Head of caudate nucleus (tissue), 42 donors: ENCODE measurements around the gene TEPSIN.
A peak's percentile ranks its signal among the peaks of the same experiment; 100 is the strongest.

ENCODE experiments used
- DNase-seq, 42 donors: peaks; one replicate each; pipeline versions ENCODE4 v3.0.0 to v3.0.0-alpha.2; 2020 to 2021; ENCODE audit warnings: mixed read lengths in 7 of 42
- intact Hi-C: fragments of 100-400 bp; cut with DNase I; formaldehyde crosslinking; loops from one replicate; pipeline ENCODE4 v1.15.0; 2022

The TEPSIN gene

GRCh38 chr17:81193470-81194224 is 45.2 kb downstream of the TEPSIN start:
- intact Hi-C loops = no loop called here
- no peak for DNase-seq

DNA sequence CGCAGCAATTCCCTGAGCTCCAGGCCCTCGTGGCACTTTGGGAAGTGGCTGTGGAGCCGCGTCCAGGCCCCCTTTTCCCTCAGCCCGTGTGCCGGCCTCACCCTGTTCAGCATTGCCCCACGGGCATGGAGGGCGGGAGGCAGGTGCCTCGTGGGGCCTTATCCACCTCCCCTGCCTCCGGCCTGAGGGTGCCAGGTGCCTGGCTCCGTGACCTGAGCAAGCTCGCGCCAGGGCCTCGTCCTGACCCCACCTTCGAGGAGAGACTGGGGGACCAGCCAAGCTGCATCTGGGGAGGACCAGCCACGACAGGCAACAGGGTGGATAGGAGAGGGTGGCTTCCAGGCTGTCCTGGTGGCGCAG is 45.8 kb downstream of the TEPSIN start:
- intact Hi-C loops = no loop called here

GRCh38 chr17:81192386-81193050 is 46.3 kb downstream of the TEPSIN start:
- intact Hi-C loops = no loop called here
- DNase-seq = no peak

More for the DNA sequence above, 45.8 kb downstream of the TEPSIN start:
- DNase-seq = no peak

- intact Hi-C loops = no loop called here
- DNase-seq = no peak
Measured at GRCh38 chr17:81191646-81192045, 47.2 kb downstream of the TEPSIN start.

DNA sequence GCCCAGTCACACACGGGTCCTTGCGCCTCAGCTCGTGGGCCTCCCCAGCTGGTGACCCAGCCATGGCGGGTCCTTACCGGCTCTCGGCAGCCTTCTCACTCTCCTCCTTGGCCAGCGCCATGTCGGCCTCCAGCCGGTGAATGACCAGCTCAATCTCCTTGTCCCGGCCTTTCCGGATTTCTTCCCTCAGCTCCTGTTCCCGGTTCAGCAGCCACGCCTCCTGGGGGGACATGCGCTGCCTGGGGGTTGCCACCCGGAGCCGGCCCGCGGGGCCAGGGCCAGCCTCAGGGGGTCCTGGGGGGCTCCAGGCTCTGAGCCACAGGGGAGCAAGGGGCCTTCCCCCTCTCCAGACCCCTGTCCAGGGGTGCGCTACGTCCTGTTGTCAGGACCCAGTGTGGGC is 47.7 kb downstream of the TEPSIN start:
- no peak for DNase-seq
- intact Hi-C loops = no loop called here

DNA sequence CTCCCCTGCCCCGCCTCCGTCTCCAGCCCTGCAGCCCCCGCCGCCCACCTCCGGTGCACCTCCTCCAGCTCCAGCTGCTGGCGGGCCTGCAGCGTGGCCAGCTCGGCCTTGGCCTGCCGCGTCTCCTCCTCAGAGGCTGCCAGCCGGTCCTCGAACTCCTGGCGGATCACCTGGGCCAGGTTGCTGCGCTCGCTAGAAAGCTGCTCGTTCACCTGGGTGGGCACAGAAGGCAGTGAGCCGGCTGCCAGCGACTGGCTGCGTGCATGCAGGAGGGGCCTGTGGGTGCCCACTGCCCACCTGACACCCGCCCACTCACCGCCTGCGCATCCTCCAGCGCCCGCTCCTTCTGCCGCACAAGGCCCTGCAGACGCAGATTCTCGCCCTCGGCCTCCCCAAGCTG is 48.3 kb downstream of the TEPSIN start:
- intact Hi-C loops = no loop called here
- DNase-seq = no peak

DNA sequence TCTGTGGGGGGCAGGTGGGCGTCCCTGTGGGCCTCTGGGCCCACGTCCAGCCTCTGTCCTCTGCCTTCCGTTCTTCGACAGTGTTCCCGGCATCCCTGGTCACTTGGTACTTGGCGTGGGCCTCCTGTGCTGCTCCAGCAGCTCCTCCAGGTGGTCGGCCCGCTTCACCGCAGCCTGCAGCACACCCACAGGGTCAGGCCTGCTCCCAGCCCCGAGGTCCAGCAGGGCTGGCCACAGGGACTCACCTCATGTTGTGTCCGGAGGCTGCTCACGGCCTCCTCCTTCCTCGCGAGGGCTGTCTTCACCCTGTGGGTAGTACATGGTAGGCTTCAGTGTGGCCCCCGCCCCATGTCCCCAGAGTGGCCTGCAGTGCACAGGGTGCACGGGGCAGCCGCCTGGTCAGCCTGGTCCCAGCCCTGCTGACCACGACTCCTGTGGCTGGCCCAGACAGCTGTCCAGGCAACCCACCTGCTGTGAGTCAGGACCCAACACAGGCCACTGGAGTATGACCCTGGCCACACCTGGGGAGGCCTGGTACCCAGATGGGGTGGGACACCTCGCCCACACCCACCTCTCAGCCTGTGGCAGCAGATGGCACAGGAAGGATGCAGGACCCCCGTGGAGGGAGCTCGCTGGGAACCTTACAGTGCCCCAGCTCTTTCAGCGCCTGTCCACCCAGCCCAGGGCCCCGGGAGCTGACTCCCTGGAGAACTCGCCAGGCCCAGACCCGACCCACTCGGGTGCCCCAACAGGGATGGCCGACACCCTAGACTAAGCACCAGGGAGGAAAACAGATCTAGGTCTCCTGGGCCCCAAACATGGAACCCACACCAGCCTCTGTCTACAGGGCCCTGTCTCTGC is 49.0 kb downstream of the TEPSIN start:
- DNase-seq = peak in 40 of 42 donors; percentile 18 to 83 (median 46)
- intact Hi-C loops = no loop called here

GRCh38 chr17:81189016-81189415 is 49.8 kb downstream of the TEPSIN start:
- intact Hi-C loops = no loop called here
- DNase-seq = no peak

- DNase-seq = no peak
- intact Hi-C loops = no loop called here
Measured at GRCh38 chr17:81188491-81188840, 50.4 kb downstream of the TEPSIN start.

DNA sequence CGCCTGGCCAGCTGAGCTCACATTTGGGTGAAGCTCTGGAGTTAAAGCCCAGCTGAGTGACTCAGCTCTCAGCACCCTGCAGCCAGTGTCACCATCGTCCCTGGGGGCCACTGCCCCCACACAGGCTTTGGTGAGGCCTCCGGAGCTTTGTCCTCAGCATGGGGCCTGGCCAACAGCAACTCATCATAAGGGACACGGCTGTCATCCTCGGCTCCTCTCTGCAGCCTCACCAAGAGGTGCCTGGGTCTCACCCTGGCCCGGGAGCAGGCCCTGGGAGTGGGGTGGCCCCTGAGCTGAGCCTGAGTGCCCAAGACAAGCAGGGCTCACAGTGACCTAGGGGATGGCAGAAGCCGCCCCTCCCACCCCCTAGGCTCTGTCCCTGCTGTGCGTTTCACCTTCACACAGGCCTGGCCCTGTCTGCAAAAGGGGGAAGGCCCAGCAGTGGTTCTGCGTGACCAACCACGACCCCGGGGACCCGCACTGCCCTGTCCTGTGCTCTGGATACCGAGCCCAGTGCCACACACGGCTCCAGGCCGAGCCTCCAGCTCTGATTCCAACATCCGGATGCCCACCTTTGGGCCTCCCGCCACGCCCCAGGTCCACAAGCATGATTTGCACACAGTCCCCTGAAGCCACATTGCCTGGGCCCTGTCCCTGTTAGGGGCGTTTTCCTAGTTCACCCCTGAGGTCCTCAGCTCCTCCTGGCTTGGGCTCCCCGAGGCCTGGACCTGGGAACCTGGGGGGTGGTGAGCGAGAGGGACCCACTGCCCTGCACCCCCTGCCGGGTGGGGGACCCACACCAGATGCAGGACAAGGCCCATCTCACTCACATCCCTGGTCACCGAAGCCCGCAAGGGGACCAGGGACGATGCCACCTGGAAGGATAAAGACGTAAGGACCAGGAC is 51.0 kb downstream of the TEPSIN start:
- DNase-seq = no peak
- intact Hi-C loops = no loop called here

DNA sequence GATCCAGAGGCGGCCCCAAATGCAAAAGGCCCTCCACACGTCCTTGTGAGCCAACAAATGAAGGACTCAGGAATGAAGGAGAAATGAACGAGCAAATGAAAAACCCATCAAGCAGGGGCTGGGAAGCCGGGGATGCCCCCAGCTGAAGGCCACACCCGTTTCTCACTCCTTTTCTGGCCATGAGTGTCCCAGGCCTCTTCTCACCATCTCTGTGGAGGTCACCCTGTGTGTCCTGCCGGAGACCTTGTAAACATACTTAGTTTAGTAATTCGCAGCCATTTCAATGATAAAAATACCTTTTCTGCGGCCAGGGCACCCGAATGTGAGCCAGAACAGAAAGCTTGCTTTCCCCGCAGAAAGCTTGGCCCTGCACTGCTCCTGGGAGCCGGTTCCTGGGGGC is 51.7 kb downstream of the TEPSIN start:
- intact Hi-C loops = no loop called here
- DNase-seq = no peak

DNA sequence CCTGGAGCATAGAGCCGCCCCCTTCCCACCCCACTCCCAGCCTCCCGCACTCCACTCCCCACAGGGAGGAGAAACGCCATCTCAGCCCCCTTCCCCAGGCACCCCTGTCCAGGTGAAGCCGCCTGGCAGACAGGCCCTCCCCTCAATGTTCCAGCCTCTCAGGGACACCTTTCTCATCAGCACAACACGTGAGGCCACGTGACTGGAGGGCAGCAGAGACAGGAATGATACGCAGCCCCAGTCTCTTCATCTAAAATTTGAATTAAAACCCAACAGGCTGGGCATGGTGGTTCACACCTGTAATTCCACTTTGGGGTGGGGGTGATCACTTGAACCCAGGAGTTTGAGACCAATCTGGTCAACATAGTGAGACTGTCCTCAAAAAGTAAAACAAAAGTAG is 52.7 kb downstream of the TEPSIN start:
- intact Hi-C loops = no loop called here
- no peak for DNase-seq

DNA sequence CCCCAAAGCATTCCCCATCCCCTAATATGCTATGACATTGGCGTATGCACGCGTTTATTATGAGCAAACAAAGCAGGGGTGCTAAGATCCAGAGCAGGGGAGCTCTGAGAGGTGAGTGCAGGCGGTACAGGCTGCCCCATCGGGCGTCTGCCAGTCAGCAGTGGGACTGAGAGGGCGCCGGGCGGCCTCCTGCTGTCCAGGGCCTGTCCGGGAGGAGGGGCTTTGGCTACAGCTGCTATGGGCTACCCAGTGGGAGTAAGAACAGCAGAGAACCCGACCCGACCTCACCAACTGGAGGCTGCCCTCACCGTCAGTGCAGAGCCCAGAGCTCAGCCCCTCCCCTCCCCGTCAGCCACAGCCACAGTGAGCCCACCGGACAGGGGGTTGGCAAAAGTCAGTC is 54.3 kb downstream of the TEPSIN start:
- intact Hi-C loops = no loop called here
- no peak for DNase-seq

- no peak for DNase-seq
- intact Hi-C loops = no loop called here
Measured at GRCh38 chr17:81183807-81184206, 55.0 kb downstream of the TEPSIN start.

DNA sequence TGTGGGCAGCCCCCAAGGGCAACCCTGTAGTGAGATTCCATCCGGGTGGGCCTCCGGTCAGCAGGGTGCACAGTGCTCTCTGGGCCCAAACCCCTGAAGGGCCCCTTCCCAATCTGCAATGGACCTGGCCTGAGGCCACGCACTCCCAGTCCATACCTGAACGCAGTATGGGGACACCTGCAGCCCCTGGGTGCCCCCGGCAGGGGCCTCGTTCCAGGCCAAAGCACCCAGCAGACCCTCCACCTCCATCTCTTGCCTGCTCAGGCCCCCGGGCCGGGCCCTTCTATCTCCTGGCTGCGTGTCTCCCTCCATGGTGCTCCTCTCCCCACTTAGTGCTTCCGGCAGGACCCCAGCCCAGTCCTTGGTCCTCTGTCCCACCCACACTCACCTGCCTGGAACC is 55.5 kb downstream of the TEPSIN start:
- no peak for DNase-seq
- intact Hi-C loops = no loop called here

DNA sequence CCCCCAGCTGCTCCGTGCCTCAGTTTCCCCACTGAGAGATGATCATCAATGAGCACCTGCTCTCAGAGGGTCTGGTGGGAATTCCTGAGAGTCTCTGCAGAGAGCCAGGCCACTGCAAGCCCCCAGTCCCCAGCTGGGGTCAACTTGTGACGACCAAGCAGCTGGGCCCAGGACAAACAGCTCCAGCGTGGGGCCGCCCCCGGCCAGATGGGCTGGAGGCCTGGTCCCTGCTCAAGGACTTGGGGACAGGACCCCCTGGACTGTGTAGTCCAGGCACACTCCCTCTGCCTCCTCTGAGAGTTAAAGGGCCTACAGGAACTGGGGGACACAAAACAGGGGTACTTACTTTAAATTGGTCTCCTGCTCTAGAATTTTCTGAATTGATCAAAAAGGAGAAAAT is 56.3 kb downstream of the TEPSIN start:
- no peak for DNase-seq
- intact Hi-C loops = no loop called here

- DNase-seq = no peak
- intact Hi-C loops = no loop called here
Measured at GRCh38 chr17:81181811-81182185, 57.1 kb downstream of the TEPSIN start.

GRCh38 chr17:81180836-81181810 is 57.7 kb downstream of the TEPSIN start:
- intact Hi-C loops = no loop called here
- DNase-seq = no peak
